ENCODE measurements around the gene JAG1. TPM values are rescaled to one million over a fixed set of nuclear protein-coding genes. Genes with fewer than 3 reads are reported as not detected.

Gene JAG1
- total and polyA plus RNA-seq, 9 of the 15 experiments (the other 6 are each of a cell fraction or from before 2014, with no cell fraction given) = 0.04 to 0.40 (median 0.07) TPM

DNA sequence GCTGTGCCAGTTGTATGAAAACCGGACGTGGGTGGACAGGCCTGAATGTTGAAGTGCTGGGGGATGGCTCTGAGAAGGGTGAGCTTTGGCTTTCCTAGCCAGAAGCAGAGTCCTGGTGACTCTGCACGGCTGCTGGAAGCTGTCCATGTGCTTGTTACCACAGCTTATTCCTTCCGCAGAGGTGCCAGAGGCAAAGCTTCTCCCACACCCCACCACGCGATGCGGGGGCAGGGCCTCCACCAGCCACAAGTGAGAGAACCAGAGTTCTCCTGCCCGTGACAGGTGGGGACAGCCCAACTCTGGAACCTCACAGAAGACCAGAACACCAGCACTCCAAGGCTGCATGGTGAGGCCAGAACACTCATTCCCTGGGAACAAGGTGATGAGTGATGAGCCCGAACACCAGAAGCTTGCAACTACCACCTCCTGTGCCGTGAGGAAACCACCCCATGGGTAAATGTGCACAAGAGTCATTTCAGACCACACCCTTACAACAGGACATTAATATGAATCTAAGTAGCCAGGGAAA is 36.7 kb downstream of the JAG1 start:
- Histone ChIP-seq H3K9me3 (replicated peaks; ENCODE audit: control insufficient read depth, insufficient read depth, low read depth, low read length) (no peaks in the 10 kb centered on the region), H3K27ac (ENCODE audit: extremely low read depth, low read depth, low read length) (no peak overlapping the region), H3K79me2 (ENCODE audit: control insufficient read depth, insufficient read depth, low read length) (no peaks in the 10 kb centered on the region), H3K27me3 (ENCODE audit: control insufficient read depth in 2 of 2, insufficient read depth in 2 of 2, low read length in 2 of 2) (peaks cover 7 to 32% of the 10 kb centered on the region in 2 experiments; a peak in 4 of 5 replicates), H3K4me3 (no peak overlapping the region), H3K9me1 (ENCODE audit: control insufficient read depth, insufficient read depth, low read length) (no peaks in the 10 kb centered on the region), H3K36me3 (ENCODE audit: control insufficient read depth, insufficient read depth, low read length) (no peaks in the 10 kb centered on the region), H3K4me1 (replicated peaks in 1 of 2; ENCODE audit: control insufficient read depth in 2 of 2, insufficient read depth in 2 of 2, low read length in 2 of 2) (no peaks in the 10 kb centered on the region), H4K20me1 (replicated peaks; ENCODE audit: control insufficient read depth, insufficient read depth, low read length) (no peaks in the 10 kb centered on the region), H2AFZ (ENCODE audit: low read depth, low read length) (no peak overlapping the region), H3K9ac (ENCODE audit: insufficient read depth in 1 of 2, low read depth in 2 of 2, low read length in 2 of 2) (no peak overlapping the region), H3K4me2 (ENCODE audit: insufficient read depth, low read length) (no peak overlapping the region)
- DNase-seq (ENCODE audit: extremely low read depth in 1 of 4, low spot score in 3 of 4) (no peak), ATAC-seq (no peak), FAIRE-seq (no peak)
- no TSS peak for BruUV-seq (replicated peaks)
- POLR2A ChIA-PET = interaction anchor here (0.6 kb wide), 1 partner anchor 44 kb away, joined by 3 read pairs; no protein-coding TSS in a partner anchor
- in situ Hi-C loops (cut with MboI) = no loop called here
- intact Hi-C loops (cut with micrococcal nuclease) = no loop called here
- CTCF ChIA-PET (ENCODE audit: low intra/inter-chr PET ratio) = no interaction called here
- 10% methylated on average over 7 of the region's 10 CpGs for WGBS (ENCODE audit: insufficient coverage, low coverage, missing lambda C conversion rate)
- TF ChIP-seq CBFA2T2 (conservative IDR thresholded peaks at IDR 0.05) (no peak), RB1 (IDR thresholded peaks at IDR 0.05; ENCODE audit: low read depth) (no peak), NR2C2 (CRISPR knock-in tag; IDR thresholded peaks at IDR 0.05) (no peak), NR2C2 (tag; IDR thresholded peaks at IDR 0.05) (no peak)

DNA sequence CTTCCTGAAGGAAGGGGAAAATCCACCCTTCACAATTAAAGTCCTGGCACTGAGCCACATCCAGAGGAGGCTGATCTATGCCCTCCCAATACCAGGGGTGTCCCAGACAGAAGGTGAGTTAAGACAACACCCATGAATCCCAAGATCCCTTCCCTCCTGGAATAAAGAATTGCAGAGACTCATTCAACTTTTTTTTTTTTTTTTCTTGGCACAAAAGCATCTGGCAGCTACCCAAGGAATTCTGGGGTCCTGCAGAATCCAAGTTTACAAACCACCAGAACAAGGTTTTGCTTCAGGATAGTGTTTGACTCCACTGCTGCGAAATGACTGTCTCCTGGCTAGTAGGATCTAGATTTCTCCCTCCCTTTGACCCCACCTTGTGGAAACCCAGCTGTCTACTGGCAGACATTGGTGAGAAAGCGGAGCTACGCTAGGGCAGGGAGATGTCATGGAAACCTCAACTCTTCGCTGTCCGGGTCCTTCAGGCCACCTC is 37.4 kb downstream of the JAG1 start:
- in situ Hi-C loops (cut with MboI) = no loop called here
- CTCF ChIA-PET (ENCODE audit: low intra/inter-chr PET ratio) = no interaction called here
- Histone ChIP-seq H3K4me3 (no peak overlapping the region), H3K4me1 (replicated peaks in 1 of 2; ENCODE audit: control insufficient read depth in 2 of 2, insufficient read depth in 2 of 2, low read length in 2 of 2) (no peaks in the 10 kb centered on the region), H3K9me1 (ENCODE audit: control insufficient read depth, insufficient read depth, low read length) (no peaks in the 10 kb centered on the region), H3K9me3 (replicated peaks; ENCODE audit: control insufficient read depth, insufficient read depth, low read depth, low read length) (no peaks in the 10 kb centered on the region), H3K4me2 (ENCODE audit: insufficient read depth, low read length) (no peak overlapping the region), H2AFZ (ENCODE audit: low read depth, low read length) (no peak overlapping the region), H3K79me2 (ENCODE audit: control insufficient read depth, insufficient read depth, low read length) (no peaks in the 10 kb centered on the region), H3K27ac (ENCODE audit: extremely low read depth, low read depth, low read length) (no peak overlapping the region), H3K36me3 (ENCODE audit: control insufficient read depth, insufficient read depth, low read length) (no peaks in the 10 kb centered on the region), H3K27me3 (ENCODE audit: control insufficient read depth in 2 of 2, insufficient read depth in 2 of 2, low read length in 2 of 2) (peaks cover 7 to 26% of the 10 kb centered on the region in 2 experiments; a peak in 4 of 5 replicates), H3K9ac (ENCODE audit: insufficient read depth in 1 of 2, low read depth in 2 of 2, low read length in 2 of 2) (no peak overlapping the region), H4K20me1 (replicated peaks; ENCODE audit: control insufficient read depth, insufficient read depth, low read length) (no peaks in the 10 kb centered on the region)
- intact Hi-C loops (cut with micrococcal nuclease) = no loop called here
- TF ChIP-seq, protein P1, sequence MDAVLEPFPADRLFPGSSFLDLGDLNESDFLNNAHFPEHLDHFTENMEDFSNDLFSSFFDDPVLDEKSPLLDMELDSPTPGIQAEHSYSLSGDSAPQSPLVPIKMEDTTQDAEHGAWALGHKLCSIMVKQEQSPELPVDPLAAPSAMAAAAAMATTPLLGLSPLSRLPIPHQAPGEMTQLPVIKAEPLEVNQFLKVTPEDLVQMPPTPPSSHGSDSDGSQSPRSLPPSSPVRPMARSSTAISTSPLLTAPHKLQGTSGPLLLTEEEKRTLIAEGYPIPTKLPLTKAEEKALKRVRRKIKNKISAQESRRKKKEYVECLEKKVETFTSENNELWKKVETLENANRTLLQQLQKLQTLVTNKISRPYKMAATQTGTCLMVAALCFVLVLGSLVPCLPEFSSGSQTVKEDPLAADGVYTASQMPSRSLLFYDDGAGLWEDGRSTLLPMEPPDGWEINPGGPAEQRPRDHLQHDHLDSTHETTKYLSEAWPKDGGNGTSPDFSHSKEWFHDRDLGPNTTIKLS (IDR thresholded peaks at IDR 0.05; ENCODE audit: borderline replicate concordance, low read depth) = no peak
- TF ChIP-seq NEUROD1 (IDR thresholded peaks at IDR 0.05; ENCODE audit: borderline replicate concordance, low read depth, low read length, partially characterized antibody) (no peak), ZNF57 (CRISPR knock-in tag; IDR thresholded peaks at IDR 0.05) (no peak), POLR2AphosphoS5 (IDR thresholded peaks at IDR 0.05; ENCODE audit: control insufficient read depth, insufficient read depth, low read depth, low read length) (no peak), POLR2AphosphoS2 (IDR thresholded peaks at IDR 0.05; ENCODE audit: low read length) (no peak)
- ATAC-seq (no peak), FAIRE-seq (no peak), DNase-seq (ENCODE audit: extremely low read depth in 1 of 4, low spot score in 3 of 4) (no peak)
- 17% methylated on average over 5 of the region's 5 CpGs for WGBS (ENCODE audit: insufficient coverage, low coverage, missing lambda C conversion rate)
- POLR2A ChIA-PET = interaction anchor here (0.6 to 1.3 kb wide), 2 partner anchors 13 to 43 kb away, joined by 3 read pairs; no protein-coding TSS in a partner anchor
- no TSS peak for BruUV-seq (replicated peaks)

Data from K562 (cell line).